Stimulated activated naive B cell treated with anti-CD40 and anti-IgM and Interleukin-4, amounts not matched to agents 10 μg/mL and 1 μg/mL and 100 μg/mL, for 72 hours (primary cell): ENCODE measurements around the gene IDS.
A peak's percentile ranks its signal among the peaks of the same experiment; 100 is the strongest.
"Not testable (repeated sequence)": the region's sequence is repeated elsewhere in the genome, so short reads cannot be mapped to it uniquely, and the experiment has no call there.

Source experiments
- ATAC-seq, 2 donors: fragments of 150-1000 bp; cut with Tn5 transposase; replicated peaks; 2 replicates each; pipeline ENCODE4 v1.10.0; 2021; ENCODE audit warnings: moderate library complexity in 1 of 2
- DNase-seq: peaks from one replicate; pipeline ENCODE4 v3.0.0; 2021
- H3K27ac Mint-ChIP-seq: one replicate; pipeline ENCODE4 v1.8.0; 2022; ENCODE audit warnings: mild to moderate bottlenecking, mixed read lengths
- H3K27me3 Mint-ChIP-seq, 2 donors: one replicate each; pipeline ENCODE4 v1.8.0; 2022; ENCODE audit warnings: mixed read lengths in 2 of 2
- H3K36me3 Mint-ChIP-seq, 2 donors: one replicate each; pipeline ENCODE4 v1.8.0; 2022; ENCODE audit warnings: mixed read lengths in 2 of 2, mild to moderate bottlenecking in 1 of 2
- H3K4me1 Mint-ChIP-seq, 2 donors: one replicate each; pipeline ENCODE4 v1.8.0; 2022; ENCODE audit warnings: mixed read lengths in 2 of 2, mild to moderate bottlenecking in 1 of 2
- H3K4me3 Mint-ChIP-seq, 2 donors: one replicate each; pipeline ENCODE4 v1.8.0; 2022; ENCODE audit warnings: mild to moderate bottlenecking in 2 of 2, mixed read lengths in 2 of 2, moderate library complexity in 1 of 2
- H3K9me3 Mint-ChIP-seq, 2 donors: one replicate each; pipeline ENCODE4 v1.8.0; 2022; ENCODE audit warnings: mixed read lengths in 2 of 2, mild to moderate bottlenecking in 1 of 2

Gene IDS

GRCh38 chrX:149537474-149537873 is 32.4 kb upstream of the IDS start:
- Mint-ChIP-seq H3K36me3 (peaks cover 3 to 13% of the 10 kb centered on the region in 2 donors), H3K4me1 (peaks cover 6 to 20% of the 10 kb centered on the region in 2 donors)
- not testable (repeated sequence) for DNase-seq, H3K4me3 Mint-ChIP-seq, H3K27ac Mint-ChIP-seq, H3K9me3 Mint-ChIP-seq, H3K27me3 Mint-ChIP-seq, ATAC-seq

GRCh38 chrX:149534926-149535602 is 30.0 kb upstream of the IDS start:
- H3K4me1 Mint-ChIP-seq, result peaks cover 17 to 34% of the 10 kb centered on the region in 2 donors
- H3K27ac Mint-ChIP-seq, DNase-seq, H3K4me3 Mint-ChIP-seq, H3K9me3 Mint-ChIP-seq, H3K27me3 Mint-ChIP-seq, ATAC-seq: not testable (repeated sequence)
- peaks cover 4 to 17% of the 10 kb centered on the region in 2 donors for H3K36me3 Mint-ChIP-seq

GRCh38 chrX:149533999-149534398 is 28.9 kb upstream of the IDS start:
- not testable (repeated sequence) for H3K4me3 Mint-ChIP-seq, ATAC-seq, H3K9me3 Mint-ChIP-seq, H3K27ac Mint-ChIP-seq, DNase-seq, H3K27me3 Mint-ChIP-seq
- Mint-ChIP-seq H3K36me3 (peaks cover 7 to 22% of the 10 kb centered on the region in 2 donors), H3K4me1 (peaks cover 15 to 25% of the 10 kb centered on the region in 2 donors)

GRCh38 chrX:149532868-149533267 is 27.8 kb upstream of the IDS start:
- Mint-ChIP-seq H3K4me1 (peaks cover 15 to 23% of the 10 kb centered on the region in 2 donors), H3K36me3 (peaks cover 7 to 23% of the 10 kb centered on the region in 2 donors)

GRCh38 chrX:149531599-149531998 is 26.5 kb upstream of the IDS start:
- H3K9me3 Mint-ChIP-seq, result no peaks in the 10 kb centered on the region
- H3K36me3 Mint-ChIP-seq, result peaks cover 7 to 23% of the 10 kb centered on the region in 2 donors
- no peak for DNase-seq
- no peaks in the 10 kb centered on the region for H3K27me3 Mint-ChIP-seq
- peaks cover 15 to 23% of the 10 kb centered on the region in 2 donors for H3K4me1 Mint-ChIP-seq
- H3K4me3 Mint-ChIP-seq, result peak overlapping the region in 1 of 2 donors; percentile 39
- ATAC-seq, result peak; percentile 95 to 96
- peak overlapping the region; percentile 47 for H3K27ac Mint-ChIP-seq

More at GRCh38 chrX:149532868-149533267, 27.8 kb upstream of the IDS start:
- H3K27me3 Mint-ChIP-seq, H3K27ac Mint-ChIP-seq, DNase-seq, H3K4me3 Mint-ChIP-seq, H3K9me3 Mint-ChIP-seq, ATAC-seq: not testable (repeated sequence)

GRCh38 chrX:149528381-149528780 is 23.3 kb upstream of the IDS start:
- no peak for DNase-seq
- no peak for ATAC-seq
- Mint-ChIP-seq H3K9me3 (no peaks in the 10 kb centered on the region), H3K27ac (no peak overlapping the region), H3K4me3 (no peak overlapping the region), H3K4me1 (peaks cover 16 to 34% of the 10 kb centered on the region in 2 donors), H3K27me3 (no peaks in the 10 kb centered on the region), H3K36me3 (peaks cover 7 to 12% of the 10 kb centered on the region in 2 donors)

GRCh38 chrX:149527705-149528104 is 22.6 kb upstream of the IDS start:
- Mint-ChIP-seq H3K4me3 (no peak overlapping the region), H3K9me3 (no peaks in the 10 kb centered on the region), H3K36me3 (peaks cover 6 to 12% of the 10 kb centered on the region in 2 donors), H3K27ac (no peak overlapping the region), H3K4me1 (peaks cover 16 to 32% of the 10 kb centered on the region in 2 donors), H3K27me3 (no peaks in the 10 kb centered on the region)
- DNase-seq, result no peak
- peak in 1 of 2 donors; percentile 10 for ATAC-seq

- peak overlapping the region in 1 of 2 donors; percentile 27 for H3K4me3 Mint-ChIP-seq
- peaks cover 7 to 19% of the 10 kb centered on the region in 2 donors for H3K4me1 Mint-ChIP-seq
- peak overlapping the region; percentile 80 for H3K27ac Mint-ChIP-seq
- not testable (repeated sequence) for H3K27me3 Mint-ChIP-seq, H3K9me3 Mint-ChIP-seq, H3K36me3 Mint-ChIP-seq, DNase-seq, ATAC-seq
These were observed 21.4 kb upstream of the IDS start for GRCh38 chrX:149526318-149527033.

- H3K4me1 Mint-ChIP-seq, result peaks cover 3 to 14% of the 10 kb centered on the region in 2 donors
- peak; percentile 39 to 54 for ATAC-seq
- peak overlapping the region in 1 of 2 donors; percentile 8 for H3K4me3 Mint-ChIP-seq
- H3K27ac Mint-ChIP-seq, result peak overlapping the region; percentile 80
- not testable (repeated sequence) for H3K27me3 Mint-ChIP-seq, H3K9me3 Mint-ChIP-seq, H3K36me3 Mint-ChIP-seq, DNase-seq
These were observed 20.8 kb upstream of the IDS start for GRCh38 chrX:149525903-149526302.

- not testable (repeated sequence) for H3K4me3 Mint-ChIP-seq, H3K27ac Mint-ChIP-seq, H3K36me3 Mint-ChIP-seq, H3K9me3 Mint-ChIP-seq
- Mint-ChIP-seq H3K27me3 (peaks cover 6 to 14% of the 10 kb centered on the region in 2 donors), H3K4me1 (peaks cover 1 to 11% of the 10 kb centered on the region in 2 donors)
- ATAC-seq (peak; percentile 94 to 96), DNase-seq (peak; percentile 63)
These were observed 20.3 kb upstream of the IDS start for GRCh38 chrX:149525389-149525788.

- peaks cover 1 to 11% of the 10 kb centered on the region in 2 donors for H3K4me1 Mint-ChIP-seq
- H3K27ac Mint-ChIP-seq, result no peak overlapping the region
- no peak for DNase-seq
- no peaks in the 10 kb centered on the region for H3K9me3 Mint-ChIP-seq
- no peak for ATAC-seq
- H3K36me3 Mint-ChIP-seq, result no peaks in the 10 kb centered on the region
- H3K4me3 Mint-ChIP-seq, result no peak overlapping the region
- H3K27me3 Mint-ChIP-seq, result peaks cover 13 to 31% of the 10 kb centered on the region in 2 donors
These were observed 17.8 kb upstream of the IDS start for GRCh38 chrX:149522916-149523315.

- Mint-ChIP-seq H3K27me3 (peaks cover 18 to 31% of the 10 kb centered on the region in 2 donors), H3K36me3 (no peaks in the 10 kb centered on the region), H3K9me3 (no peaks in the 10 kb centered on the region), H3K4me1 (peaks cover 2 to 15% of the 10 kb centered on the region in 2 donors), H3K4me3 (no peak overlapping the region), H3K27ac (no peak overlapping the region)
- no peak for DNase-seq
- no peak for ATAC-seq
These were observed 16.3 kb upstream of the IDS start for GRCh38 chrX:149521438-149521837.

GRCh38 chrX:149520636-149521277 is 15.7 kb upstream of the IDS start:
- not testable (repeated sequence) for H3K4me3 Mint-ChIP-seq, ATAC-seq, H3K36me3 Mint-ChIP-seq, H3K27ac Mint-ChIP-seq, DNase-seq, H3K9me3 Mint-ChIP-seq
- peaks cover 7 to 22% of the 10 kb centered on the region in 2 donors for H3K4me1 Mint-ChIP-seq
- H3K27me3 Mint-ChIP-seq, result peaks cover 18 to 35% of the 10 kb centered on the region in 2 donors

GRCh38 chrX:149518236-149518635 is 13.1 kb upstream of the IDS start:
- H3K4me3 Mint-ChIP-seq, result no peak overlapping the region
- H3K4me1 Mint-ChIP-seq, result peaks cover 9 to 17% of the 10 kb centered on the region in 2 donors
- H3K9me3 Mint-ChIP-seq, result no peaks in the 10 kb centered on the region
- peaks cover 0 to 3% of the 10 kb centered on the region in 2 donors for H3K36me3 Mint-ChIP-seq
- H3K27me3 Mint-ChIP-seq, result peaks cover 18 to 37% of the 10 kb centered on the region in 2 donors
- DNase-seq (no peak), ATAC-seq (no peak)
- no peak overlapping the region for H3K27ac Mint-ChIP-seq
